Measurements from ENCODE around the gene CACUL1. TPM values are rescaled to one million over a fixed set of nuclear protein-coding genes. Genes with fewer than 3 reads are reported as not detected.
"Not testable (repeated sequence)": the region's sequence is repeated elsewhere in the genome, so short reads cannot be mapped to it uniquely, and the experiment has no call there.

The CACUL1 gene
- total and polyA plus RNA-seq, 2 donors = 11.0 to 60.3 TPM

GRCh38 chr10:118645294-118645693 lies 109.5 kb downstream of the CACUL1 start:
- not testable (repeated sequence) for H3K36me3 ChIP-seq (ENCODE audit: insufficient read depth); H3K27ac ChIP-seq (ENCODE audit: low read depth); H3K4me3 ChIP-seq (ENCODE audit: low read depth, low read length); H3K4me1 ChIP-seq (ENCODE audit: insufficient read depth); DNase-seq (ENCODE audit: extremely low spot score)
- 58% methylated on average over 1 of the region's 1 CpG for WGBS

- 78% methylated on average over 2 of the region's 2 CpGs for WGBS
- Histone ChIP-seq H3K27ac (ENCODE audit: low read depth) (no peak overlapping the region), H3K36me3 (ENCODE audit: insufficient read depth) (no peaks in the 10 kb centered on the region), H3K4me1 (ENCODE audit: insufficient read depth) (no peaks in the 10 kb centered on the region), H3K4me3 (ENCODE audit: low read depth, low read length) (no peak overlapping the region)
- DNase-seq (ENCODE audit: extremely low spot score) = no peak
Observed at GRCh38 chr10:118642228-118642627, 112.5 kb downstream of the CACUL1 start.

GRCh38 chr10:118638680-118639079 lies 116.1 kb downstream of the CACUL1 start:
- Histone ChIP-seq H3K4me1 (ENCODE audit: insufficient read depth) (no peaks in the 10 kb centered on the region), H3K27ac (ENCODE audit: low read depth) (no peak overlapping the region), H3K36me3 (ENCODE audit: insufficient read depth) (no peaks in the 10 kb centered on the region), H3K4me3 (ENCODE audit: low read depth, low read length) (no peak overlapping the region)
- 80% methylated on average over 9 of the region's 9 CpGs for WGBS
- no peak for DNase-seq (ENCODE audit: extremely low spot score)

GRCh38 chr10:118635674-118636402 lies 118.9 kb downstream of the CACUL1 start:
- Histone ChIP-seq H3K4me3 (ENCODE audit: low read depth, low read length) (no peak overlapping the region), H3K4me1 (ENCODE audit: insufficient read depth) (no peaks in the 10 kb centered on the region), H3K27ac (ENCODE audit: low read depth) (no peak overlapping the region), H3K36me3 (ENCODE audit: insufficient read depth) (no peaks in the 10 kb centered on the region)
- WGBS = 62% methylated on average over 4 of the region's 4 CpGs
- no peak for DNase-seq (ENCODE audit: extremely low spot score)

GRCh38 chr10:118633786-118634185 lies 121.0 kb downstream of the CACUL1 start:
- Histone ChIP-seq H3K27ac (ENCODE audit: low read depth) (no peak overlapping the region), H3K4me3 (ENCODE audit: low read depth, low read length) (no peak overlapping the region), H3K36me3 (ENCODE audit: insufficient read depth) (no peaks in the 10 kb centered on the region), H3K4me1 (ENCODE audit: insufficient read depth) (no peaks in the 10 kb centered on the region)
- 77% methylated on average over 7 of the region's 7 CpGs for WGBS
- DNase-seq (ENCODE audit: extremely low spot score) = no peak

GRCh38 chr10:118629211-118629610 lies 125.6 kb downstream of the CACUL1 start:
- Histone ChIP-seq H3K4me1 (ENCODE audit: insufficient read depth) (no peaks in the 10 kb centered on the region), H3K36me3 (ENCODE audit: insufficient read depth) (no peaks in the 10 kb centered on the region), H3K27ac (ENCODE audit: low read depth) (no peak overlapping the region), H3K4me3 (ENCODE audit: low read depth, low read length) (no peak overlapping the region)
- WGBS = 20% methylated on average over 3 of the region's 3 CpGs
- DNase-seq (ENCODE audit: extremely low spot score) = no peak

GRCh38 chr10:118628397-118628796 lies 126.4 kb downstream of the CACUL1 start:
- no peak for DNase-seq (ENCODE audit: extremely low spot score)
- Histone ChIP-seq H3K4me1 (ENCODE audit: insufficient read depth) (no peaks in the 10 kb centered on the region), H3K36me3 (ENCODE audit: insufficient read depth) (no peaks in the 10 kb centered on the region), H3K4me3 (ENCODE audit: low read depth, low read length) (no peak overlapping the region), H3K27ac (ENCODE audit: low read depth) (no peak overlapping the region)

- no peaks in the 10 kb centered on the region for H3K36me3 ChIP-seq (ENCODE audit: insufficient read depth)
- DNase-seq (ENCODE audit: extremely low spot score) = no peak
- H3K4me3 ChIP-seq (ENCODE audit: low read depth, low read length) = no peak overlapping the region
- no peaks in the 10 kb centered on the region for H3K4me1 ChIP-seq (ENCODE audit: insufficient read depth)
- no peak overlapping the region for H3K27ac ChIP-seq (ENCODE audit: low read depth)
- 76% methylated on average over 3 of the region's 3 CpGs for WGBS
Observed at GRCh38 chr10:118626953-118627352, 127.8 kb downstream of the CACUL1 start.

Other genes with a start within 250 kb of the CACUL1 start
- gene PRLHR, start 159.3 kb downstream of the CACUL1 start, total RNA-seq = 0.48 TPM
- 0.16 TPM for gene PRLHR, start 159.3 kb downstream of the CACUL1 start, polyA plus RNA-seq

All from urinary bladder (tissue), 4 donors.